ENCODE data around the gene TOP2A.
A peak's percentile ranks its signal among the peaks of the same experiment; 100 is the strongest.
"Not testable (repeated sequence)": the region's sequence is repeated elsewhere in the genome, so short reads cannot be mapped to it uniquely, and the experiment has no call there.

The TOP2A gene

GRCh38 chr17:40418428-40418706 lies 671 bp upstream of the TOP2A start:
- Histone ChIP-seq H3K4me1 (ENCODE audit: insufficient read depth, low read length) (no peaks in the 10 kb centered on the region), H3K27me3 (ENCODE audit: control insufficient read depth in 1 of 2, insufficient read depth in 2 of 2, low read length in 2 of 2) (no peaks in the 10 kb centered on the region), H3K27ac (ENCODE audit: low read depth, low read length) (peak overlapping the region; percentile 81), H3K36me3 (ENCODE audit: insufficient read depth, low read length) (no peaks in the 10 kb centered on the region), H3K9ac (ENCODE audit: low read length) (peak overlapping the region; percentile 16), H3K4me3 (ENCODE audit: low read depth in 1 of 2, low read length in 2 of 2) (peak overlapping the region; percentile 47 to 63), H3K9me3 (ENCODE audit: low read length) (no peaks in the 10 kb centered on the region)

GRCh38 chr17:40417258-40417608 lies 463 bp downstream of the TOP2A start:
- H3K4me1 ChIP-seq (ENCODE audit: insufficient read depth, low read length), result no peaks in the 10 kb centered on the region
- H3K27me3 ChIP-seq (ENCODE audit: control insufficient read depth in 1 of 2, insufficient read depth in 2 of 2, low read length in 2 of 2), result no peaks in the 10 kb centered on the region
- no peaks in the 10 kb centered on the region for H3K36me3 ChIP-seq (ENCODE audit: insufficient read depth, low read length)
- no peak overlapping the region for H3K27ac ChIP-seq (ENCODE audit: low read depth, low read length)
- peak overlapping the region; percentile 55 to 59 for H3K4me3 ChIP-seq (ENCODE audit: low read depth in 1 of 2, low read length in 2 of 2)
- H3K9me3 ChIP-seq (ENCODE audit: low read length), result no peaks in the 10 kb centered on the region
- H3K9ac ChIP-seq (ENCODE audit: low read length), result no peak overlapping the region

- Histone ChIP-seq H3K9ac (ENCODE audit: low read length) (no peak overlapping the region), H3K36me3 (ENCODE audit: insufficient read depth, low read length) (no peaks in the 10 kb centered on the region), H3K4me3 (ENCODE audit: low read depth in 1 of 2, low read length in 2 of 2) (no peak overlapping the region), H3K27me3 (ENCODE audit: control insufficient read depth in 1 of 2, insufficient read depth in 2 of 2, low read length in 2 of 2) (no peaks in the 10 kb centered on the region), H3K4me1 (ENCODE audit: insufficient read depth, low read length) (no peaks in the 10 kb centered on the region), H3K9me3 (ENCODE audit: low read length) (no peaks in the 10 kb centered on the region), H3K27ac (ENCODE audit: low read depth, low read length) (no peak overlapping the region)
Measured at GRCh38 chr17:40416671-40417070, 1.0 kb downstream of the TOP2A start.

GRCh38 chr17:40415390-40415789 lies 2.3 kb downstream of the TOP2A start:
- Histone ChIP-seq H3K36me3 (ENCODE audit: insufficient read depth, low read length) (no peaks in the 10 kb centered on the region), H3K27ac (ENCODE audit: low read depth, low read length) (no peak overlapping the region), H3K4me3 (ENCODE audit: low read depth in 1 of 2, low read length in 2 of 2) (no peak overlapping the region), H3K9me3 (ENCODE audit: low read length) (no peaks in the 10 kb centered on the region), H3K27me3 (ENCODE audit: control insufficient read depth in 1 of 2, insufficient read depth in 2 of 2, low read length in 2 of 2) (no peaks in the 10 kb centered on the region), H3K4me1 (ENCODE audit: insufficient read depth, low read length) (no peaks in the 10 kb centered on the region), H3K9ac (ENCODE audit: low read length) (no peak overlapping the region)

- H3K27me3 ChIP-seq (ENCODE audit: control insufficient read depth in 1 of 2, insufficient read depth in 2 of 2, low read length in 2 of 2); H3K4me3 ChIP-seq (ENCODE audit: low read depth in 1 of 2, low read length in 2 of 2); H3K36me3 ChIP-seq (ENCODE audit: insufficient read depth, low read length); H3K4me1 ChIP-seq (ENCODE audit: insufficient read depth, low read length); H3K9me3 ChIP-seq (ENCODE audit: low read length); H3K9ac ChIP-seq (ENCODE audit: low read length); H3K27ac ChIP-seq (ENCODE audit: low read depth, low read length): not testable (repeated sequence)
Measured at GRCh38 chr17:40414312-40414711, 3.4 kb downstream of the TOP2A start.

- Histone ChIP-seq H3K4me3 (ENCODE audit: low read depth in 1 of 2, low read length in 2 of 2) (no peak overlapping the region), H3K36me3 (ENCODE audit: insufficient read depth, low read length) (no peaks in the 10 kb centered on the region), H3K9ac (ENCODE audit: low read length) (no peak overlapping the region), H3K27me3 (ENCODE audit: control insufficient read depth in 1 of 2, insufficient read depth in 2 of 2, low read length in 2 of 2) (no peaks in the 10 kb centered on the region), H3K27ac (ENCODE audit: low read depth, low read length) (no peak overlapping the region), H3K4me1 (ENCODE audit: insufficient read depth, low read length) (no peaks in the 10 kb centered on the region), H3K9me3 (ENCODE audit: low read length) (no peaks in the 10 kb centered on the region)
Measured at GRCh38 chr17:40412880-40413279, 4.8 kb downstream of the TOP2A start.

GRCh38 chr17:40411821-40412220 lies 5.9 kb downstream of the TOP2A start:
- H3K9me3 ChIP-seq (ENCODE audit: low read length), result no peaks in the 10 kb centered on the region
- no peaks in the 10 kb centered on the region for H3K36me3 ChIP-seq (ENCODE audit: insufficient read depth, low read length)
- no peak overlapping the region for H3K4me3 ChIP-seq (ENCODE audit: low read depth in 1 of 2, low read length in 2 of 2)
- no peaks in the 10 kb centered on the region for H3K27me3 ChIP-seq (ENCODE audit: control insufficient read depth in 1 of 2, insufficient read depth in 2 of 2, low read length in 2 of 2)
- no peak overlapping the region for H3K9ac ChIP-seq (ENCODE audit: low read length)
- no peaks in the 10 kb centered on the region for H3K4me1 ChIP-seq (ENCODE audit: insufficient read depth, low read length)
- no peak overlapping the region for H3K27ac ChIP-seq (ENCODE audit: low read depth, low read length)

- Histone ChIP-seq H3K9me3 (ENCODE audit: low read length) (no peaks in the 10 kb centered on the region), H3K4me1 (ENCODE audit: insufficient read depth, low read length) (no peaks in the 10 kb centered on the region)
Measured at GRCh38 chr17:40410082-40410481, 7.6 kb downstream of the TOP2A start.

GRCh38 chr17:40409540-40409939 lies 8.2 kb downstream of the TOP2A start:
- not testable (repeated sequence) for H3K36me3 ChIP-seq (ENCODE audit: insufficient read depth, low read length); H3K9ac ChIP-seq (ENCODE audit: low read length); H3K27ac ChIP-seq (ENCODE audit: low read depth, low read length); H3K4me1 ChIP-seq (ENCODE audit: insufficient read depth, low read length); H3K9me3 ChIP-seq (ENCODE audit: low read length); H3K4me3 ChIP-seq (ENCODE audit: low read depth in 1 of 2, low read length in 2 of 2); H3K27me3 ChIP-seq (ENCODE audit: control insufficient read depth in 1 of 2, insufficient read depth in 2 of 2, low read length in 2 of 2)

More at GRCh38 chr17:40410082-40410481, 7.6 kb downstream of the TOP2A start:
- H3K9ac ChIP-seq (ENCODE audit: low read length), result no peak overlapping the region
- H3K27ac ChIP-seq (ENCODE audit: low read depth, low read length), result no peak overlapping the region
- no peaks in the 10 kb centered on the region for H3K27me3 ChIP-seq (ENCODE audit: control insufficient read depth in 1 of 2, insufficient read depth in 2 of 2, low read length in 2 of 2)
- H3K4me3 ChIP-seq (ENCODE audit: low read depth in 1 of 2, low read length in 2 of 2), result no peak overlapping the region
- no peaks in the 10 kb centered on the region for H3K36me3 ChIP-seq (ENCODE audit: insufficient read depth, low read length)

- no peak overlapping the region for H3K9ac ChIP-seq (ENCODE audit: low read length)
- H3K4me1 ChIP-seq (ENCODE audit: insufficient read depth, low read length), result no peaks in the 10 kb centered on the region
- no peaks in the 10 kb centered on the region for H3K36me3 ChIP-seq (ENCODE audit: insufficient read depth, low read length)
- no peaks in the 10 kb centered on the region for H3K9me3 ChIP-seq (ENCODE audit: low read length)
- H3K27me3 ChIP-seq (ENCODE audit: control insufficient read depth in 1 of 2, insufficient read depth in 2 of 2, low read length in 2 of 2), result no peaks in the 10 kb centered on the region
- H3K4me3 ChIP-seq (ENCODE audit: low read depth in 1 of 2, low read length in 2 of 2), result no peak overlapping the region
- no peak overlapping the region for H3K27ac ChIP-seq (ENCODE audit: low read depth, low read length)
Measured at GRCh38 chr17:40407460-40407859, 10.2 kb downstream of the TOP2A start.

- Histone ChIP-seq H3K27ac (ENCODE audit: low read depth, low read length) (no peak overlapping the region), H3K27me3 (ENCODE audit: control insufficient read depth in 1 of 2, insufficient read depth in 2 of 2, low read length in 2 of 2) (no peaks in the 10 kb centered on the region), H3K4me1 (ENCODE audit: insufficient read depth, low read length) (peaks cover 4% of the 10 kb centered on the region), H3K9ac (ENCODE audit: low read length) (no peak overlapping the region), H3K36me3 (ENCODE audit: insufficient read depth, low read length) (no peaks in the 10 kb centered on the region), H3K4me3 (ENCODE audit: low read depth in 1 of 2, low read length in 2 of 2) (no peak overlapping the region), H3K9me3 (ENCODE audit: low read length) (no peaks in the 10 kb centered on the region)
Measured at GRCh38 chr17:40404003-40404402, 13.7 kb downstream of the TOP2A start.

GRCh38 chr17:40402668-40403067 lies 15.0 kb downstream of the TOP2A start:
- Histone ChIP-seq H3K4me1 (ENCODE audit: insufficient read depth, low read length) (peaks cover 4% of the 10 kb centered on the region), H3K9me3 (ENCODE audit: low read length) (no peaks in the 10 kb centered on the region), H3K9ac (ENCODE audit: low read length) (no peak overlapping the region), H3K36me3 (ENCODE audit: insufficient read depth, low read length) (no peaks in the 10 kb centered on the region), H3K4me3 (ENCODE audit: low read depth in 1 of 2, low read length in 2 of 2) (no peak overlapping the region), H3K27me3 (ENCODE audit: control insufficient read depth in 1 of 2, insufficient read depth in 2 of 2, low read length in 2 of 2) (no peaks in the 10 kb centered on the region), H3K27ac (ENCODE audit: low read depth, low read length) (no peak overlapping the region)

- H3K9ac ChIP-seq (ENCODE audit: low read length), result no peak overlapping the region
- no peaks in the 10 kb centered on the region for H3K36me3 ChIP-seq (ENCODE audit: insufficient read depth, low read length)
- no peaks in the 10 kb centered on the region for H3K27me3 ChIP-seq (ENCODE audit: control insufficient read depth in 1 of 2, insufficient read depth in 2 of 2, low read length in 2 of 2)
- H3K9me3 ChIP-seq (ENCODE audit: low read length), result no peaks in the 10 kb centered on the region
- no peak overlapping the region for H3K4me3 ChIP-seq (ENCODE audit: low read depth in 1 of 2, low read length in 2 of 2)
- peaks cover 4% of the 10 kb centered on the region for H3K4me1 ChIP-seq (ENCODE audit: insufficient read depth, low read length)
- no peak overlapping the region for H3K27ac ChIP-seq (ENCODE audit: low read depth, low read length)
Measured at GRCh38 chr17:40399185-40399584, 18.5 kb downstream of the TOP2A start.
